BLaER1 (cell line): Measurements from ENCODE around the gene SLC2A2.

Experiments
- H3K27ac ChIP-seq: shearing (Covaris generic); formaldehyde crosslinking; 2 replicates; pipeline ENCODE4 v1.8.1; 2022
- H3K27me3 ChIP-seq: shearing (Covaris generic); formaldehyde crosslinking; 2 replicates; pipeline ENCODE4 v1.8.1; 2022
- H3K36me3 ChIP-seq: shearing (Covaris generic); formaldehyde crosslinking; 2 replicates; pipeline ENCODE4 v1.8.1; 2022
- H3K4me1 ChIP-seq: shearing (Covaris generic); formaldehyde crosslinking; 2 replicates; pipeline ENCODE4 v1.8.1; 2022
- H3K4me2 ChIP-seq: shearing (Covaris generic); formaldehyde crosslinking; 2 replicates; pipeline ENCODE4 v1.8.1; 2022
- H3K4me3 ChIP-seq: shearing (Covaris generic); formaldehyde crosslinking; 2 replicates; pipeline ENCODE4 v1.8.1; 2022
- H3K9ac ChIP-seq: shearing (Covaris generic); formaldehyde crosslinking; 2 replicates; pipeline ENCODE4 v1.8.1; 2022
- H3K9me3 ChIP-seq: shearing (Covaris generic); formaldehyde crosslinking; 2 replicates; pipeline ENCODE4 v1.8.1; 2022
- H4K20me1 ChIP-seq: shearing (Covaris generic); formaldehyde crosslinking; 2 replicates; pipeline ENCODE4 v1.8.1; 2022
- Cebpa-rat ChIP-seq: shearing (Covaris generic); IDR thresholded peaks from 2 replicates; pipeline ENCODE4 v1.8.1; 2022

SLC2A2 gene

DNA sequence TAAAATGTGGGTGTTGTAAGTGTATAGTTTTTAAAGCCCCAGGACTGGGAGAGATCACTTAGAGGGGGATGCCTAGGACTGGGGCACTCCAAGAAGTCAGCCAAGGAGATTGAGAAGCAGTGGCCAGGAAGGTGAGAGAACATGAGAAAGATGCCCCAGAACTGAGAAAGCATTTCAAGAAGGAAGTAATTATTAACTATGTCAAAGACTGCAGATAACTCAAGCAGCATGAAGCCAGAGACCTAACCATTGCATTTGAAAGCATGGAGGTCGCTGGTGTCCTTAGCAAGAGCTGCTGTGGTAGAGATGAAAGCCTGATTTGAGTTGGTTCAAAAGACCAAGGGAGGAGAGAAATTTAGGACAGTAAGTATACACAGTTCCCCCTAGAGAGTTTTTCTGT lies 30.6 kb upstream of the SLC2A2 start:
- no peaks in the 10 kb centered on the region for H3K36me3 ChIP-seq
- H3K4me2 ChIP-seq = no peak overlapping the region
- no peak overlapping the region for H3K9ac ChIP-seq
- no peak for TF ChIP-seq Cebpa-rat
- H3K4me3 ChIP-seq = no peak overlapping the region
- H3K9me3 ChIP-seq = no peaks in the 10 kb centered on the region
- no peaks in the 10 kb centered on the region for H3K4me1 ChIP-seq
- H4K20me1 ChIP-seq = no peaks in the 10 kb centered on the region
- H3K27ac ChIP-seq = no peak overlapping the region
- no peaks in the 10 kb centered on the region for H3K27me3 ChIP-seq

DNA sequence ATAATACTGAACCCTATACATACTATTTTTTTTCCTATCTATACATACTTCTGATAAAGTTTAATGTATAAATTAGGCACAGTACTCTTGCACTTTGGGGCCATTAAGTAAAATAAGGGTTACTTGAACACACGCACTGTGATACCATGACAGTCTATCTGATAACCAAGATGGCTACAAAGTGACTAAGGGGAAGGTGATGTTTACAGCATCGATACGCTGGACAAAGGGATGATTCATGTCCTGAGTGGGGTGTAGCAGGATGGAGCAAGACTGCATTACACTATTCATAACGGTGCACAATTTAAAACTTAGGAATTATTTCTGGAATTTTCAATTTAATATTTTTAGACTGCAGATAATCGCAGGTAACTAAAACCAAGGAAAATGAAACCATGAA lies 30.0 kb upstream of the SLC2A2 start:
- H3K9me3 ChIP-seq = no peaks in the 10 kb centered on the region
- no peak overlapping the region for H3K9ac ChIP-seq
- H3K4me2 ChIP-seq = no peak overlapping the region
- H3K4me1 ChIP-seq = no peaks in the 10 kb centered on the region
- H3K27me3 ChIP-seq = no peaks in the 10 kb centered on the region
- no peaks in the 10 kb centered on the region for H3K36me3 ChIP-seq
- H3K27ac ChIP-seq = no peak overlapping the region
- no peak for TF ChIP-seq Cebpa-rat
- no peak overlapping the region for H3K4me3 ChIP-seq
- H4K20me1 ChIP-seq = no peaks in the 10 kb centered on the region

DNA sequence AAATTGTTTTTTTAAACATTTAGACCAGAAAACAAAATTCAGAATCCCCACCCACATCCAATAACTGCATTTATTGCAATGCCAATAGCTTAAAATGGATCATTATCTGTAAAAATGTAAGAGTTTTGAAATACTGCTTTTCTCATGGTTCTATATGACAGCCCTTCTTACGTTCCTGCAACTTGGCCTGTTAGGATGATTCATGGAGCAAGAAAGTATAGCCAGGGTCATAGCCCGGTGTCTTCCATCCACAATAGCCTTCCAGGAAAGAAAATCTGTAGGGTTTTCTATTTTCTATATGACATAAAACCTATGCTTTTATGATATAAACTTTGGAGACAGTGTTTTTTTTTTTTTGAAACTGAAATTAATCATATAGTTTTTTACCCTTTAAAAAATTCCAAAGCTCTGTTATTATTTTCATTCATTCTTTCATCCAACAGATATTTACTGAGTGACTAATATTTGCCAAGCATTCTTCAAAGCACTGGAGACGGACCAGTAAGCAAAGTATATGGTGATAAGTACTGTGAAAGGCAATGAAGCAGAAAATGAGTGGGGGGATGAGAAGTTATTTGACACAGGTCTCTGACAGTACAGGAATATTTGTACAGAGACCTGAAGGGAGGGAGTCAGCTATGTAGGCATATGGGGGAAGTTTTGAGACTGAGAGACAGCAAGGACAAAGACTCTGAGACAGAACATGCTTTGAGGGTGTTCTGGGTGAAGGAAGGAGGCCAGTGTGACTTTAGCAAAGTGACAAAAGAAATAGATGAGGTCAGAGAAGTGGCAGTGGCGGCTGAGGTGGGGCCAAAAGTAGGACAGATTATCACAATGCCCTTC lies 29.0 kb upstream of the SLC2A2 start:
- Histone ChIP-seq H3K4me3 (no peak overlapping the region), H4K20me1 (no peaks in the 10 kb centered on the region), H3K9me3 (no peaks in the 10 kb centered on the region), H3K9ac (no peak overlapping the region), H3K4me2 (no peak overlapping the region), H3K27ac (no peak overlapping the region), H3K27me3 (no peaks in the 10 kb centered on the region), H3K4me1 (no peaks in the 10 kb centered on the region), H3K36me3 (no peaks in the 10 kb centered on the region)
- no peak for TF ChIP-seq Cebpa-rat

DNA sequence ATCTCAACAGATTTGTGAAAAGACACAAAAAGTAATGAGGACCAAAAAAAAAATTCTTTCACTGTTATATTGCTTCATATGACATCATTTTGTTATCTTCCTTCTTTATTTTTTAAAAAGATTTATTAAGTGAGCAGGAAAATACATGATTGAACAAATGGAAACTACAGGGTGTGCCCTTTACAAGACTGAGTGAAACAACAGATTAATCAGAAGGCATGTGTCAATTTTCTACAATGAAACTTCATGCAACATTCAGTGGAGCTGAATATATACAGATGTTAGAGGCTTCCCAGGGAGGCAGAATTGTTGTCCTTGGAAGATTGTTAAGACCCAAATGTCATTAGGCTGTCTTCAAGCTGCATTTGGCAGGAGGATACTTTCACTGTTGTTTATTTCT lies 28.4 kb upstream of the SLC2A2 start:
- no peaks in the 10 kb centered on the region for H3K4me1 ChIP-seq
- H3K4me3 ChIP-seq = no peak overlapping the region
- TF ChIP-seq Cebpa-rat = no peak
- no peaks in the 10 kb centered on the region for H3K27me3 ChIP-seq
- H3K9me3 ChIP-seq = no peaks in the 10 kb centered on the region
- no peaks in the 10 kb centered on the region for H3K36me3 ChIP-seq
- H3K4me2 ChIP-seq = no peak overlapping the region
- no peaks in the 10 kb centered on the region for H4K20me1 ChIP-seq
- H3K27ac ChIP-seq = no peak overlapping the region
- H3K9ac ChIP-seq = no peak overlapping the region

DNA sequence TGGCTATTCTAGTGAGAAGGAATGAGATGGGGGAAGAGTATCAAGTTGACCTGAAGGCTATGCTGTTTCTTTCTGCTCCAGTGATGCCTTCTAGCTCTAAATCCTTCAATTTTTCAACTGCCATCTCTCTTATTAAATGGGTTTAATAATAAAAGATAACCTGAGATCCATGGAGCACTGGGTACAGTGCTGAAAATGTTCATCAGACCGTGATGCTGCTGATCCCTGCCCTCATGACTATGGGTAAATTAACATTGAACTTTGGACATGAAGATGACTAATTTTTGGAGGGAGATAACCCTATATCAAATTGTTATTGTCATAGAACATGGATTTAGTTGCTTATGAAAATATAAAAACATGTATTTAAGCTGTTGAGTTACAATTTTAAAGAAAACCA lies 27.7 kb upstream of the SLC2A2 start:
- Histone ChIP-seq H4K20me1 (no peaks in the 10 kb centered on the region), H3K4me1 (no peaks in the 10 kb centered on the region), H3K9me3 (no peaks in the 10 kb centered on the region), H3K9ac (no peak overlapping the region), H3K36me3 (no peaks in the 10 kb centered on the region), H3K4me3 (no peak overlapping the region), H3K27me3 (no peaks in the 10 kb centered on the region), H3K27ac (no peak overlapping the region), H3K4me2 (no peak overlapping the region)
- TF ChIP-seq Cebpa-rat = no peak

- no peaks in the 10 kb centered on the region for H3K36me3 ChIP-seq
- H3K27me3 ChIP-seq = no peaks in the 10 kb centered on the region
- H4K20me1 ChIP-seq = no peaks in the 10 kb centered on the region
- H3K4me2 ChIP-seq = no peak overlapping the region
- H3K4me1 ChIP-seq = no peaks in the 10 kb centered on the region
- no peaks in the 10 kb centered on the region for H3K9me3 ChIP-seq
- no peak overlapping the region for H3K27ac ChIP-seq
- H3K4me3 ChIP-seq = no peak overlapping the region
- no peak for TF ChIP-seq Cebpa-rat
- H3K9ac ChIP-seq = no peak overlapping the region
These were observed 23.4 kb upstream of the SLC2A2 start for GRCh38 chr3:171049861-171050444.

- H3K27me3 ChIP-seq = no peaks in the 10 kb centered on the region
- no peaks in the 10 kb centered on the region for H3K9me3 ChIP-seq
- no peak overlapping the region for H3K27ac ChIP-seq
- H3K9ac ChIP-seq = no peak overlapping the region
- no peak overlapping the region for H3K4me2 ChIP-seq
- H3K36me3 ChIP-seq = no peaks in the 10 kb centered on the region
- H4K20me1 ChIP-seq = no peaks in the 10 kb centered on the region
- H3K4me1 ChIP-seq = no peaks in the 10 kb centered on the region
- TF ChIP-seq Cebpa-rat = no peak
- no peak overlapping the region for H3K4me3 ChIP-seq
These were observed 20.2 kb upstream of the SLC2A2 start for GRCh38 chr3:171046760-171047159.

DNA sequence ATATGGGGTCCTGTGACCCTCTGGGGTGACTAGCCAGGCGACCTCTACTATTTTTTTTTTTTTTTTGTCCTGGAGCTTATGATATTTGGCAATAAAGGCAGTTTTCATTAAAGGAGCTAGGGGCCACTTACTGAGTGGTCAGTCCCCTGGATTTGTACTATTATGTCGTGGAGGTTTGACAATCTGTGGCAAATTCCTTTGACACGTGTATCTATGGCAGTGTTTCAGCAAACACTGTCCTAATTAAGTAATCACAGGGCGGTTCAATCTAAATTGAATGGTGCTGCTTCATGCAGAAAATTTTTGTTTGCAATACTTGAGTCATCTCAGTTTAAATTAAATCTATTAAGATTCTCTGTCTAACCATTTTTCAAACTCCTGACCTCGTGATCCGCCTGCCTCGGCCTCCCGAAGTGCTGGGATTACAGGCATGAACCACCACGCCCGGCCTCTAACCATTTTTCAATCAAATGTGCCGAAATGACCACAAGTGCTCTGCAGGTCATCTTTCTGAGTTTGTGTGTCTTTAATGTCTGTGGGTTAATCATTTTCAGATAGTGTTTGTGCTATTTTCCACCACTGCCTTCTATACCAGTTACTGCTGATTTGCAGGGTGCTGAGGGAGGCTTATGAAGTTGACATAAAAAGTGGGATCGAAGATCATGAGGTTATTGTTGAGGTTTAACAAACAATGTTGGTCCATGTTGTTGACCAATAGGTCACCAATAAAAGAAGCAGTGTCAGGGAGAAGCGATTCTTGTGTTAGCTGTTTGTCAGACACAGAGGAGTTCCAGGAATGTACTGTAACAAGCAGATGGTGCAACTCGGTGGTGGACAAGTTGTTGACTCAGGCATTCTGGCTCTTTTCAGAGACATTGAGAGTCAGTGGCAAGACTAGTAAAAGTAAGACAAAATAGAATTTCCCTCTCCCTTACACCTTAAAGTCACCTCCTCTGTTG lies 18.6 kb upstream of the SLC2A2 start:
- H3K9me3 ChIP-seq = no peaks in the 10 kb centered on the region
- no peaks in the 10 kb centered on the region for H4K20me1 ChIP-seq
- H3K9ac ChIP-seq = no peak overlapping the region
- no peak for TF ChIP-seq Cebpa-rat
- H3K27me3 ChIP-seq = no peaks in the 10 kb centered on the region
- H3K36me3 ChIP-seq = no peaks in the 10 kb centered on the region
- H3K4me1 ChIP-seq = no peaks in the 10 kb centered on the region
- no peak overlapping the region for H3K4me3 ChIP-seq
- H3K4me2 ChIP-seq = no peak overlapping the region
- H3K27ac ChIP-seq = no peak overlapping the region

GRCh38 chr3:171044384-171044783 lies 17.9 kb upstream of the SLC2A2 start:
- no peaks in the 10 kb centered on the region for H3K27me3 ChIP-seq
- H3K9me3 ChIP-seq = no peaks in the 10 kb centered on the region
- no peak for TF ChIP-seq Cebpa-rat
- H3K4me2 ChIP-seq = no peak overlapping the region
- no peak overlapping the region for H3K27ac ChIP-seq
- no peaks in the 10 kb centered on the region for H4K20me1 ChIP-seq
- H3K4me3 ChIP-seq = no peak overlapping the region
- H3K4me1 ChIP-seq = no peaks in the 10 kb centered on the region
- no peaks in the 10 kb centered on the region for H3K36me3 ChIP-seq
- H3K9ac ChIP-seq = no peak overlapping the region

GRCh38 chr3:171039674-171040073 lies 13.2 kb upstream of the SLC2A2 start:
- Histone ChIP-seq H3K27me3 (no peaks in the 10 kb centered on the region), H3K36me3 (no peaks in the 10 kb centered on the region), H3K4me2 (no peak overlapping the region), H3K27ac (no peak overlapping the region), H3K4me3 (no peak overlapping the region), H3K9me3 (no peaks in the 10 kb centered on the region), H4K20me1 (no peaks in the 10 kb centered on the region), H3K4me1 (no peaks in the 10 kb centered on the region), H3K9ac (no peak overlapping the region)
- TF ChIP-seq Cebpa-rat = no peak
